GM23248 (cell line): ENCODE data around the gene YJEFN3.

Experiments
- EZH2 ChIP-seq: fragments of 200-600 bp; sonication (generic); IDR thresholded peaks from 2 replicates; pipeline ENCODE4 v1.6.1; 2018; ENCODE audit warnings: antibody characterized with exemption, mild to moderate bottlenecking; ENCODE audit not compliant: insufficient read depth, poor library complexity, severe bottlenecking
- EZH2phosphoT487 ChIP-seq: fragments of 200-600 bp; sonication (generic); IDR thresholded peaks from 2 replicates; pipeline ENCODE4 v1.6.1; 2018; ENCODE audit warnings: antibody characterized with exemption, moderate library complexity, mild to moderate bottlenecking, low read depth; ENCODE audit not compliant: insufficient read depth

GRCh38 chr19:19550972-19551852 is 22.5 kb downstream of the YJEFN3 start:
- no peak for TF ChIP-seq EZH2
- no peak for TF ChIP-seq EZH2phosphoT487
